Retinal pigment epithelial cell (primary cell): ENCODE results near the gene CUL4A.
"Not testable (repeated sequence)": the region's sequence is repeated elsewhere in the genome, so short reads cannot be mapped to it uniquely, and the experiment has no call there.

Source experiments
- DNase-seq: peaks from one replicate; pipeline ENCODE4 v3.0.0-alpha.2; 2010; ENCODE audit warnings: low read depth
- H3K4me3 ChIP-seq: 2 replicates; pipeline ENCODE4 v1.5.1; 2011; ENCODE audit warnings: mild to moderate bottlenecking, low read length, control low read depth, moderate library complexity
- CTCF ChIP-seq: conservative IDR thresholded peaks from 2 replicates; pipeline ENCODE4 v1.5.1; 2011; ENCODE audit warnings: low read depth, low read length, control low read depth, inconsistent platforms

CUL4A gene

GRCh38 chr13:113304121-113304520 is 94.7 kb downstream of the CUL4A start:
- TF ChIP-seq CTCF, result no peak
- DNase-seq, result no peak
- no peak overlapping the region for H3K4me3 ChIP-seq

- no peak for TF ChIP-seq CTCF
- DNase-seq, result no peak
- no peak overlapping the region for H3K4me3 ChIP-seq
Measured at GRCh38 chr13:113305208-113305607, 95.8 kb downstream of the CUL4A start.

- TF ChIP-seq CTCF, result no peak
- no peak overlapping the region for H3K4me3 ChIP-seq
- DNase-seq, result no peak
Measured at GRCh38 chr13:113307491-113307890, 98.1 kb downstream of the CUL4A start.

GRCh38 chr13:113309473-113309872 is 100.1 kb downstream of the CUL4A start:
- DNase-seq, result no peak
- TF ChIP-seq CTCF, result no peak
- no peak overlapping the region for H3K4me3 ChIP-seq

GRCh38 chr13:113314112-113314511 is 104.7 kb downstream of the CUL4A start:
- DNase-seq, H3K4me3 ChIP-seq: not testable (repeated sequence)

GRCh38 chr13:113314895-113315470 is 105.6 kb downstream of the CUL4A start:
- H3K4me3 ChIP-seq, DNase-seq: not testable (repeated sequence)

GRCh38 chr13:113315992-113316391 is 106.6 kb downstream of the CUL4A start:
- TF ChIP-seq CTCF, result no peak
- H3K4me3 ChIP-seq, result no peak overlapping the region
- DNase-seq, result no peak
